HG03432 (cell line): Measurements from ENCODE around the gene KLHL30.

Experiments used
- ATAC-seq: cut with Tn5 transposase; IDR thresholded peaks from one replicate; pipeline ENCODE4 v1.9.1; 2021; ENCODE audit warnings: mild to moderate bottlenecking, moderate library complexity; ENCODE audit not compliant: unreplicated experiment

KLHL30 gene

GRCh38 chr2:238172439-238172838 is 34.0 kb downstream of the KLHL30 start:
- ATAC-seq, result no peak

- ATAC-seq, result no peak
These were observed 35.2 kb downstream of the KLHL30 start for GRCh38 chr2:238173692-238174091.

- no peak for ATAC-seq
These were observed 35.8 kb downstream of the KLHL30 start for GRCh38 chr2:238174291-238174690.

GRCh38 chr2:238174701-238175100 is 36.2 kb downstream of the KLHL30 start:
- ATAC-seq, result no peak

- ATAC-seq, result no peak
These were observed 38.1 kb downstream of the KLHL30 start for GRCh38 chr2:238176613-238177012.

GRCh38 chr2:238180554-238180953 is 42.1 kb downstream of the KLHL30 start:
- ATAC-seq, result no peak

- no peak for ATAC-seq
These were observed 43.9 kb downstream of the KLHL30 start for GRCh38 chr2:238182362-238182761.

GRCh38 chr2:238183821-238184220 is 45.4 kb downstream of the KLHL30 start:
- no peak for ATAC-seq

GRCh38 chr2:238187618-238188548 is 49.4 kb downstream of the KLHL30 start:
- ATAC-seq, result no peak

- no peak for ATAC-seq
These were observed 52.0 kb downstream of the KLHL30 start for GRCh38 chr2:238190445-238190844.
